Measurements from ENCODE around the gene TRPM4.

DNA sequence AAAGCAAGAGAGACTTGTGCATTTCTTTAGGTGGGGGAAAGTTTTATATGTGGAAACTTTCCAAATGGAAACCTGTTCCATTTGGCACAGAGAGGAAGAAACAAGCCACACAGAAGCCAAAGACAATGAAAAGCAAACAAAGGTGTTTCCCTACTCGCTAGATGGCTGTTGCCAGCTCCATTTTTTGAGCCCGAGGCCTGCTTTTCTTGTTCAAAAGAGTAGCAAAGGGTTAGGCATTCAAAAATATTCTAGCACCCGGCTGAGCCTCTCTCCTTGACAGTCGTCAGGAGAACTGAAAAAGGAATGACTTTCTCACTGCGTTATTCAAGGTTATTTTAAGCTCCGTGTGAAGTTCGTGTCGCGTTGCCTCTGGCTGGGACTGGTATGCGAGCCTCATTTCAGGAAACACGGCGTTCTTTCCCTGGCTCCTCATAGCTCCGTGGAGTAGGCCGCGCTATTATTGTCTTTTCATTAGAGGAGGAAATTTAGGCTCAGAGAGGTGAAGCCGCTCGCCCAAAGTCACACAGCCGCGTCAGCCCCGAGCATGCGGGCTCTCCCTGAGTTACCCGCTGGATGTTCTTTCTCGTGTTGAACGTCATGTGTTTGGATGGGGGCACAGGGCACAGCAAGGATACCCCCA lies 7.6 kb downstream of the TRPM4 start:
- TF ChIP-seq, protein P1, sequence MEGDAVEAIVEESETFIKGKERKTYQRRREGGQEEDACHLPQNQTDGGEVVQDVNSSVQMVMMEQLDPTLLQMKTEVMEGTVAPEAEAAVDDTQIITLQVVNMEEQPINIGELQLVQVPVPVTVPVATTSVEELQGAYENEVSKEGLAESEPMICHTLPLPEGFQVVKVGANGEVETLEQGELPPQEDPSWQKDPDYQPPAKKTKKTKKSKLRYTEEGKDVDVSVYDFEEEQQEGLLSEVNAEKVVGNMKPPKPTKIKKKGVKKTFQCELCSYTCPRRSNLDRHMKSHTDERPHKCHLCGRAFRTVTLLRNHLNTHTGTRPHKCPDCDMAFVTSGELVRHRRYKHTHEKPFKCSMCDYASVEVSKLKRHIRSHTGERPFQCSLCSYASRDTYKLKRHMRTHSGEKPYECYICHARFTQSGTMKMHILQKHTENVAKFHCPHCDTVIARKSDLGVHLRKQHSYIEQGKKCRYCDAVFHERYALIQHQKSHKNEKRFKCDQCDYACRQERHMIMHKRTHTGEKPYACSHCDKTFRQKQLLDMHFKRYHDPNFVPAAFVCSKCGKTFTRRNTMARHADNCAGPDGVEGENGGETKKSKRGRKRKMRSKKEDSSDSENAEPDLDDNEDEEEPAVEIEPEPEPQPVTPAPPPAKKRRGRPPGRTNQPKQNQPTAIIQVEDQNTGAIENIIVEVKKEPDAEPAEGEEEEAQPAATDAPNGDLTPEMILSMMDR (IDR thresholded peaks at IDR 0.05; ENCODE audit: poor library complexity) = no peak
- no peak for TF ChIP-seq EZH2 (IDR thresholded peaks at IDR 0.05; ENCODE audit: borderline replicate concordance)
- TF ChIP-seq EZH2phosphoT487 (IDR thresholded peaks at IDR 0.05; ENCODE audit: low read depth, severe bottlenecking, unreplicated experiment) = no peak

Data from hepatocyte (in vitro differentiated cells).